IMR-90 (cell line): ENCODE data around the gene SURF2. TPM values are rescaled to one million over a fixed set of nuclear protein-coding genes. Genes with fewer than 3 reads are reported as not detected.

Source experiments
- ATAC-seq: fragments of 200-7000 bp; cut with Tn5 transposase; 2 replicates; pipeline ENCODE4 v1.9.1; 2020; ENCODE audit warnings: low read depth, mild to moderate bottlenecking, moderate library complexity
- BruUV-seq: library from RNA; stranded (reverse); fragments of 400-500 nt; replicated peaks from 2 replicates; lab custom pipeline; 2021; lab: Mats Ljungman, UMichigan
- CTCF ChIA-PET: fragments of 300-600 bp; formaldehyde crosslinking; extraction: SDS; loops from one replicate; lab custom pipeline; 2021; ENCODE audit warnings: antibody characterized with exemption; lab: Yijun Ruan, JAX
- POLR2A ChIA-PET: fragments of 300-600 bp; sonication (Branson Sonifier 250); formaldehyde crosslinking; loops from one replicate; lab custom pipeline; 2022; ENCODE audit warnings: antibody characterized with exemption; ENCODE audit not compliant: unreplicated experiment; lab: Charles Lee
- DNase-seq: peaks from one replicate; pipeline ENCODE4 v3.0.0; 2013
- H2AFZ ChIP-seq: replicated peaks from 2 replicates; pipeline ENCODE3; 2013; ENCODE audit warnings: low read length, mild to moderate bottlenecking; ENCODE audit not compliant: poor library complexity
- H2AK5ac ChIP-seq: 2 replicates; pipeline ENCODE4 v1.6.1; 2013; ENCODE audit warnings: low read depth, low read length, inconsistent platforms
- H2AK9ac ChIP-seq: replicated peaks from 2 replicates; pipeline ENCODE3; 2013; ENCODE audit warnings: mild to moderate bottlenecking, low read depth, low read length, moderate library complexity; ENCODE audit not compliant: poor library complexity
- H2BK120ac ChIP-seq: 2 replicates; pipeline ENCODE4 v1.6.1; 2013; ENCODE audit warnings: low read depth, low read length, inconsistent platforms
- H2BK15ac ChIP-seq: 3 replicates; pipeline ENCODE4 v1.6.1; 2013; ENCODE audit warnings: low read depth, low read length, inconsistent platforms
- H2BK20ac ChIP-seq: 2 replicates; pipeline ENCODE4 v1.6.1; 2013; ENCODE audit warnings: low read depth, mild to moderate bottlenecking, inconsistent platforms, low read length, moderate library complexity
- H2BK5ac ChIP-seq: 2 replicates; pipeline ENCODE4 v1.6.1; 2013; ENCODE audit warnings: mild to moderate bottlenecking, low read depth, low read length, inconsistent platforms; ENCODE audit not compliant: poor library complexity, severe bottlenecking
- H3K14ac ChIP-seq: replicated peaks from 2 replicates; pipeline ENCODE4 v1.6.1; 2013; ENCODE audit warnings: low read depth, low read length, inconsistent platforms
- H3K18ac ChIP-seq: 2 replicates; pipeline ENCODE4 v1.6.1; 2013; ENCODE audit warnings: low read depth, low read length, control low read depth
- H3K23ac ChIP-seq: 2 replicates; pipeline ENCODE4 v1.6.1; 2013; ENCODE audit warnings: low read depth, low read length, inconsistent platforms
- H3K27ac ChIP-seq: 2 replicates; pipeline ENCODE4 v1.5.1; 2013; ENCODE audit warnings: mild to moderate bottlenecking, control low read depth, low read length; ENCODE audit not compliant: insufficient read depth
- H3K27me3 ChIP-seq: 2 replicates; pipeline ENCODE4 v1.6.1; 2013; ENCODE audit warnings: low read length; ENCODE audit not compliant: control insufficient read depth, insufficient read depth
- H3K36me3 ChIP-seq: 2 replicates; pipeline ENCODE4 v1.6.1; 2013; ENCODE audit warnings: low read length, mixed read lengths; ENCODE audit not compliant: control insufficient read depth, insufficient read depth
- H3K4ac ChIP-seq: 2 replicates; pipeline ENCODE4 v1.6.1; 2013; ENCODE audit warnings: low read depth, low read length, inconsistent platforms
- H3K4me1 ChIP-seq: 2 replicates; pipeline ENCODE4 v1.6.1; 2013; ENCODE audit warnings: low read length, mixed read lengths; ENCODE audit not compliant: control insufficient read depth, insufficient read depth
- H3K4me2 ChIP-seq: 2 replicates; pipeline ENCODE4 v1.6.1; 2013; ENCODE audit warnings: low read depth, mild to moderate bottlenecking, control low read depth, low read length, moderate library complexity
- H3K4me3 ChIP-seq: 2 replicates; pipeline ENCODE4 v1.5.1; 2013; ENCODE audit warnings: low read depth, mild to moderate bottlenecking, control low read depth, low read length, moderate library complexity; ENCODE audit not compliant: insufficient read depth
- H3K56ac ChIP-seq: 2 replicates; pipeline ENCODE4 v1.6.1; 2013; ENCODE audit warnings: low read length, inconsistent platforms; ENCODE audit not compliant: insufficient read depth; ENCODE audit errors: extremely low read depth
- H3K79me1 ChIP-seq, 2 experiments: 2 replicates each; pipeline ENCODE4 v1.6.1; 2013; ENCODE audit warnings: low read length in 2 of 2, inconsistent platforms in 1 of 2, low read depth in 1 of 2
- H3K9ac ChIP-seq: 2 replicates; pipeline ENCODE4 v1.6.1; 2013; ENCODE audit warnings: low read depth, low read length, control low read depth
- H3K9me1 ChIP-seq: 2 replicates; pipeline ENCODE4 v1.6.1; 2013; ENCODE audit warnings: low read length, inconsistent platforms; ENCODE audit not compliant: insufficient read depth
- H3K9me3 ChIP-seq: 2 replicates; pipeline ENCODE4 v1.6.1; 2013; ENCODE audit warnings: low read length; ENCODE audit not compliant: control insufficient read depth, insufficient read depth
- H4K20me1 ChIP-seq: 2 replicates; pipeline ENCODE4 v1.6.1; 2013; ENCODE audit warnings: low read length, inconsistent platforms; ENCODE audit not compliant: insufficient read depth
- H4K5ac ChIP-seq: 2 replicates; pipeline ENCODE4 v1.6.1; 2013; ENCODE audit warnings: mild to moderate bottlenecking, low read depth, low read length, control low read depth
- H4K8ac ChIP-seq, 2 experiments: 2 replicates each; pipeline ENCODE4 v1.6.1; 2013; ENCODE audit warnings: low read depth in 2 of 2, low read length in 2 of 2, control low read depth in 1 of 2, inconsistent platforms in 1 of 2
- H4K91ac ChIP-seq: 2 replicates; pipeline ENCODE4 v1.6.1; 2013; ENCODE audit warnings: low read depth, low read length, inconsistent platforms; ENCODE audit not compliant: insufficient read depth
- BHLHE40 ChIP-seq: fragments of 150-350 bp; IDR thresholded peaks from 2 replicates; pipeline ENCODE4 v1.6.1; 2016; ENCODE audit warnings: mild to moderate bottlenecking, low read depth, low read length
- CEBPB ChIP-seq: IDR thresholded peaks from 2 replicates; pipeline ENCODE4 v1.6.1; 2012; ENCODE audit warnings: low read depth, low read length, improper control_type of control experiment
- CHD1 ChIP-seq: IDR thresholded peaks from 2 replicates; pipeline ENCODE4 v1.6.1; 2012; ENCODE audit warnings: low read depth, low read length, improper control_type of control experiment
- FOS ChIP-seq: fragments of 150-350 bp; IDR thresholded peaks from 2 replicates; pipeline ENCODE4 v1.6.1; 2016; ENCODE audit warnings: low read depth, low read length
- MAFK ChIP-seq: IDR thresholded peaks from 2 replicates; pipeline ENCODE4 v1.6.1; 2012; ENCODE audit warnings: low read depth, low read length, improper control_type of control experiment
- MAZ ChIP-seq: IDR thresholded peaks from 2 replicates; pipeline ENCODE4 v1.6.1; 2012; ENCODE audit warnings: low read depth, mild to moderate bottlenecking, low read length, improper control_type of control experiment, moderate library complexity, borderline replicate concordance
- MXI1 ChIP-seq: IDR thresholded peaks from 2 replicates; pipeline ENCODE4 v1.6.1; 2012; ENCODE audit warnings: low read depth, mild to moderate bottlenecking, low read length, moderate library complexity, borderline replicate concordance
- NFE2L2 ChIP-seq: fragments of 150-350 bp; IDR thresholded peaks from 2 replicates; pipeline ENCODE4 v1.6.1; 2016; ENCODE audit warnings: low read depth, mild to moderate bottlenecking, low read length
- POLR2A ChIP-seq: IDR thresholded peaks from 2 replicates; pipeline ENCODE4 v1.6.1; 2012; ENCODE audit warnings: mild to moderate bottlenecking, low read depth, low read length
- RAD21 ChIP-seq: IDR thresholded peaks from 2 replicates; pipeline ENCODE4 v1.6.1; 2012; ENCODE audit warnings: low read length, improper control_type of control experiment
- RCOR1 ChIP-seq: IDR thresholded peaks from 2 replicates; pipeline ENCODE4 v1.6.1; 2012; ENCODE audit warnings: mild to moderate bottlenecking, low read length, improper control_type of control experiment; ENCODE audit not compliant: insufficient replicate concordance
- RFX5 ChIP-seq: IDR thresholded peaks from 2 replicates; pipeline ENCODE4 v1.8.0; 2012; ENCODE audit warnings: low read depth, mild to moderate bottlenecking, low read length, moderate library complexity
- SMC3 ChIP-seq: fragments of 150-350 bp; IDR thresholded peaks from 2 replicates; pipeline ENCODE4 v1.6.1; 2016; ENCODE audit warnings: low read depth, mild to moderate bottlenecking, antibody characterized with exemption, low read length, moderate library complexity
- WGBS, 2 experiments: methylation state at CpG; one replicate each; pipeline versions ENCODE4 v1.1.5 to v1.1.7; 2013; ENCODE audit warnings: missing lambda C conversion rate in 2 of 2; ENCODE audit not compliant: insufficient read length in 1 of 2; ENCODE audit errors: extremely low coverage in 2 of 2; 5-methylcytosine and 5-hydroxymethylcytosine counted together
- dilution Hi-C: fragments of 300-500 bp; cut with HindIII; formaldehyde crosslinking; loops from one replicate; pipeline ENCODE4 v1.14.3; 2018; ENCODE audit warnings: low sequenced_read_pairs; ENCODE audit not compliant: unreplicated experiment
- in situ Hi-C: fragments of 300-500 bp; cut with MboI; formaldehyde crosslinking; loops from 3 replicates; pipeline ENCODE4 v1.14.3; 2019; ENCODE audit warnings: low sequenced_read_pairs, inconsistent platforms, mixed read lengths
- intact Hi-C: fragments of 100-400 bp; cut with micrococcal nuclease; formaldehyde crosslinking; loops from 2 replicates; pipeline ENCODE4 v1.10.0; 2022
- polyA plus RNA-seq, 3 experiments: library from polyadenylated mRNA; depleted of rRNA; stranded (reverse); fragments of >200 nt; gene quantifications; 2 replicates each; pipeline ENCODE4 v1.2.3, GENCODE V29; 2012; ENCODE audit warnings: low replicate concordance in 1 of 3
- total RNA-seq: library from RNA; depleted of rRNA; stranded (reverse); fragments of >200 nt; gene quantifications from 2 replicates; pipeline ENCODE4 v1.2.3, GENCODE V29; 2012
- TF ChIP-seq, protein P1 (sequence below): fragments of 150-350 bp; IDR thresholded peaks from 2 replicates; pipeline ENCODE4 v1.6.1; 2017; ENCODE audit warnings: mild to moderate bottlenecking, antibody characterized with exemption, low read length, low read depth
- TF ChIP-seq, protein P2 (sequence below): fragments of 150-350 bp; IDR thresholded peaks from 2 replicates; pipeline ENCODE4 v1.6.1; 2016; ENCODE audit warnings: low read depth, mild to moderate bottlenecking, low read length, moderate library complexity, borderline replicate concordance
- TF ChIP-seq, protein P3 (sequence below): conservative IDR thresholded peaks from 2 replicates; pipeline ENCODE4 v1.5.1; 2012; ENCODE audit warnings: mild to moderate bottlenecking, low read depth, low read length, improper control_type of control experiment

Gene SURF2
- total and polyA plus RNA-seq, 2 of the 4 experiments (the other 2 are of a cell fraction) = 9.9 to 16.3 TPM

DNA sequence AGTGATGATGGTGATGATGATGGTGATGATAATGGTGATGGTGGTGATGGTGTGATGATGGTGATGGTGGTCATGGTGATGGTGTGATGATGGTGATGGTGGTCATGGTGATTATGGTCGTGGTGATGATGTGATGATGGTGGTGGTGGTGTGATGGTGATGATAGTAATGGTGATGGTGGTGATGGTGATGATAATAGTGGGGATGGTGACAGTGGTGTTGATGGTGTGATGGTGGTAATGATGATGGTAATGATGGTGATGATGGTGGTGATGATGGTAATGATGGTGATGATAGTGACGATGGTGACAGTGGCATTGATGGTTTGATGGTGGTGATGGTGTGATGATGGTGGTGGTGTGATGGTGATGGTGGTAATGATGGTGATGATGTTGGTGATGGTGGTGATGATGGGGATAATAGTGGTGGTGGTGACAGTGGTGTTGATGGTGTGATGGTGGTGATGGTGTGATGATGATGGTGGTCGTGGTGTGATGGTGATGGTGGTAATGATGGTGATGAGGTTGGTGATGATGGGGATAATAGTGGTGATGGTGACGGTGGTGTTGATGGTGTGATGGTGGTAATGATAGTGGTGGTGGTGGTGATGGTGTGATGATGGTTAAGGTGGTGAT lies 26.3 kb downstream of the SURF2 start:
- POLR2A ChIA-PET = no interaction called here
- 76% methylated on average over 4 of the region's 4 CpGs; no CpG with 5 or more reads in 1 of the 2 experiments for WGBS, 2 experiments
- H3K79me1 ChIP-seq = no peaks in the 10 kb centered on the region
- H3K4me3 ChIP-seq = no peak overlapping the region
- intact Hi-C loops = no loop called here
- H2BK120ac ChIP-seq = no peak overlapping the region
- H2BK15ac ChIP-seq = no peak overlapping the region
- H4K8ac ChIP-seq = no peak overlapping the region
- H2AK5ac ChIP-seq = no peak overlapping the region
- no peak overlapping the region for H4K91ac ChIP-seq
- H3K9me3 ChIP-seq = no peaks in the 10 kb centered on the region
- H2BK5ac ChIP-seq = peak overlapping the region; percentile 81
- no peak for ATAC-seq
- no peak overlapping the region for H2BK20ac ChIP-seq
- CTCF ChIA-PET = no interaction called here
- TF ChIP-seq, protein P1, sequence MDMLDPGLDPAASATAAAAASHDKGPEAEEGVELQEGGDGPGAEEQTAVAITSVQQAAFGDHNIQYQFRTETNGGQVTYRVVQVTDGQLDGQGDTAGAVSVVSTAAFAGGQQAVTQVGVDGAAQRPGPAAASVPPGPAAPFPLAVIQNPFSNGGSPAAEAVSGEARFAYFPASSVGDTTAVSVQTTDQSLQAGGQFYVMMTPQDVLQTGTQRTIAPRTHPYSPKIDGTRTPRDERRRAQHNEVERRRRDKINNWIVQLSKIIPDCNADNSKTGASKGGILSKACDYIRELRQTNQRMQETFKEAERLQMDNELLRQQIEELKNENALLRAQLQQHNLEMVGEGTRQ = no peak
- TF ChIP-seq POLR2A (no peak), RAD21 (no peak), MAFK (no peak), CEBPB (no peak), SMC3 (no peak), MXI1 (no peak), CHD1 (no peak), FOS (no peak), RCOR1 (no peak), NFE2L2 (no peak), RFX5 (no peak), MAZ (no peak), BHLHE40 (no peak)
- TF ChIP-seq, protein P2, sequence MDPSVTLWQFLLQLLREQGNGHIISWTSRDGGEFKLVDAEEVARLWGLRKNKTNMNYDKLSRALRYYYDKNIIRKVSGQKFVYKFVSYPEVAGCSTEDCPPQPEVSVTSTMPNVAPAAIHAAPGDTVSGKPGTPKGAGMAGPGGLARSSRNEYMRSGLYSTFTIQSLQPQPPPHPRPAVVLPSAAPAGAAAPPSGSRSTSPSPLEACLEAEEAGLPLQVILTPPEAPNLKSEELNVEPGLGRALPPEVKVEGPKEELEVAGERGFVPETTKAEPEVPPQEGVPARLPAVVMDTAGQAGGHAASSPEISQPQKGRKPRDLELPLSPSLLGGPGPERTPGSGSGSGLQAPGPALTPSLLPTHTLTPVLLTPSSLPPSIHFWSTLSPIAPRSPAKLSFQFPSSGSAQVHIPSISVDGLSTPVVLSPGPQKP = no peak
- TF ChIP-seq, protein P3, sequence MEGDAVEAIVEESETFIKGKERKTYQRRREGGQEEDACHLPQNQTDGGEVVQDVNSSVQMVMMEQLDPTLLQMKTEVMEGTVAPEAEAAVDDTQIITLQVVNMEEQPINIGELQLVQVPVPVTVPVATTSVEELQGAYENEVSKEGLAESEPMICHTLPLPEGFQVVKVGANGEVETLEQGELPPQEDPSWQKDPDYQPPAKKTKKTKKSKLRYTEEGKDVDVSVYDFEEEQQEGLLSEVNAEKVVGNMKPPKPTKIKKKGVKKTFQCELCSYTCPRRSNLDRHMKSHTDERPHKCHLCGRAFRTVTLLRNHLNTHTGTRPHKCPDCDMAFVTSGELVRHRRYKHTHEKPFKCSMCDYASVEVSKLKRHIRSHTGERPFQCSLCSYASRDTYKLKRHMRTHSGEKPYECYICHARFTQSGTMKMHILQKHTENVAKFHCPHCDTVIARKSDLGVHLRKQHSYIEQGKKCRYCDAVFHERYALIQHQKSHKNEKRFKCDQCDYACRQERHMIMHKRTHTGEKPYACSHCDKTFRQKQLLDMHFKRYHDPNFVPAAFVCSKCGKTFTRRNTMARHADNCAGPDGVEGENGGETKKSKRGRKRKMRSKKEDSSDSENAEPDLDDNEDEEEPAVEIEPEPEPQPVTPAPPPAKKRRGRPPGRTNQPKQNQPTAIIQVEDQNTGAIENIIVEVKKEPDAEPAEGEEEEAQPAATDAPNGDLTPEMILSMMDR = no peak
- H3K9me1 ChIP-seq = no peaks in the 10 kb centered on the region
- no peak overlapping the region for H3K56ac ChIP-seq
- no peak overlapping the region for H3K23ac ChIP-seq
- H3K4ac ChIP-seq = no peak overlapping the region
- H2AK9ac ChIP-seq = no peak overlapping the region
- BruUV-seq = no TSS peak
- H3K4me2 ChIP-seq = no peak overlapping the region
- in situ Hi-C loops = no loop called here
- no peak overlapping the region for H3K9ac ChIP-seq
- H4K20me1 ChIP-seq = no peaks in the 10 kb centered on the region; the same call in 1 of the 2 replicates
- H3K18ac ChIP-seq = no peak overlapping the region
- no peaks in the 10 kb centered on the region for H3K27me3 ChIP-seq
- no peaks in the 10 kb centered on the region for H3K4me1 ChIP-seq
- H2AFZ ChIP-seq = no peak overlapping the region
- H4K5ac ChIP-seq = no peak overlapping the region
- H3K14ac ChIP-seq = no peak overlapping the region
- no peaks in the 10 kb centered on the region for H3K36me3 ChIP-seq
- no peak for DNase-seq
- H3K27ac ChIP-seq = no peak overlapping the region
- dilution Hi-C loops = no loop called here
